HepG2 (cell line): ENCODE data around the gene SNRPN. TPM values are rescaled to one million over a fixed set of nuclear protein-coding genes. Genes with fewer than 3 reads are reported as not detected.

ENCODE experiments used
- ARID5B ChIP-seq: IDR thresholded peaks from 2 replicates; pipeline ENCODE4 v1.4.0; 2020; ENCODE audit warnings: mild to moderate bottlenecking, missing genetic modification reagents
- ARNT ChIP-seq: fragments of 450-650 bp; IDR thresholded peaks from 2 replicates; pipeline ENCODE4 v1.6.1; 2017
- EED ChIP-seq: sonication (generic); formaldehyde crosslinking; IDR thresholded peaks from 2 replicates; pipeline ENCODE4 v1.5.0; 2020; ENCODE audit warnings: mild to moderate bottlenecking, missing genetic modification reagents
- FOXK2 ChIP-seq: fragments of 450-650 bp; IDR thresholded peaks from 2 replicates; pipeline ENCODE4 v1.6.1; 2016
- GABPB1 ChIP-seq: IDR thresholded peaks from 2 replicates; pipeline ENCODE4 v1.6.1; 2016; ENCODE audit warnings: mild to moderate bottlenecking, missing genetic modification reagents, moderate library complexity, missing compliant biosample characterization
- HMG20A ChIP-seq: IDR thresholded peaks from 2 replicates; pipeline ENCODE4 v1.6.1; 2016; ENCODE audit warnings: borderline replicate concordance
- KAT8 ChIP-seq: IDR thresholded peaks from 2 replicates; pipeline ENCODE4 v1.6.1; 2016; ENCODE audit warnings: missing genetic modification reagents, missing compliant biosample characterization
- KIAA2018 ChIP-seq: sonication (generic); formaldehyde crosslinking; IDR thresholded peaks from 2 replicates; pipeline ENCODE4 v1.5.0; 2020; ENCODE audit warnings: mild to moderate bottlenecking, missing genetic modification reagents, borderline replicate concordance
- NR2F1 ChIP-seq, 2 experiments: fragments of 450-650 bp in 1 of 2; formaldehyde crosslinking in 1 of 2; IDR thresholded peaks; 2 replicates each; pipeline versions ENCODE4 v1.5.0 to v1.6.1; 2016 to 2020; ENCODE audit warnings: mild to moderate bottlenecking in 1 of 2, missing compliant biosample characterization in 1 of 2, missing genetic modification reagents in 1 of 2, moderate library complexity in 1 of 2
- POLR2A ChIP-seq, 2 experiments: IDR thresholded peaks; 2 replicates each; pipeline ENCODE4 v1.6.1; 2011; ENCODE audit warnings: low read depth in 2 of 2, low read length in 2 of 2, mild to moderate bottlenecking in 1 of 2, moderate library complexity in 1 of 2; ENCODE audit not compliant: insufficient read depth in 1 of 2
- PREB ChIP-seq: sonication (generic); formaldehyde crosslinking; IDR thresholded peaks from 2 replicates; pipeline ENCODE4 v1.4.0; 2020; ENCODE audit warnings: missing genetic modification reagents
- ZBTB43 ChIP-seq: sonication (generic); formaldehyde crosslinking; conservative IDR thresholded peaks from 2 replicates; pipeline ENCODE4 v1.4.0; 2020; ENCODE audit warnings: missing genetic modification reagents
- ZMYM4 ChIP-seq: sonication (generic); formaldehyde crosslinking; IDR thresholded peaks from 2 replicates; pipeline ENCODE4 v1.8.1; 2023; ENCODE audit warnings: mild to moderate bottlenecking, missing genetic modification reagents
- ZNF672 ChIP-seq: sonication (generic); formaldehyde crosslinking; IDR thresholded peaks from 2 replicates; pipeline ENCODE4 v1.8.1; 2022; ENCODE audit warnings: missing genetic modification reagents
- ZNF713 ChIP-seq: sonication (generic); formaldehyde crosslinking; IDR thresholded peaks from 2 replicates; pipeline ENCODE4 v1.4.0; 2020; ENCODE audit warnings: mild to moderate bottlenecking, missing genetic modification reagents
- polyA plus RNA-seq, 8 experiments: library from polyadenylated mRNA; depleted of rRNA in 3 of 8; stranded (reverse) in 7 of 8; unstranded in 1 of 8; fragments of >200 nt; fragmentation: Illumina TruSeq in 4 of 8; extraction: Trizol in 4 of 8; gene quantifications; 2 replicates each; pipeline versions ENCODE4 v1.2.1 to v1.2.3, GENCODE V29; 2011 to 2016; ENCODE audit warnings: low read depth in 4 of 8, missing spikeins in 1 of 8, mixed read lengths in 1 of 8; ENCODE audit not compliant: insufficient read depth in 1 of 8
- total RNA-seq, 5 experiments: library from RNA; depleted of rRNA; stranded (reverse); fragments of >200 nt; fragmentation: Illumina TruSeq; extraction: Trizol; gene quantifications; 2 replicates each; pipeline ENCODE4 v1.2.3, GENCODE V29; 2016; ENCODE audit warnings: low read depth in 1 of 5

SNRPN gene
- total and polyA plus RNA-seq, 2 of the 13 experiments (the other 11 are each of a cell fraction or from before 2014, with no cell fraction given) = 133 to 212 TPM

GRCh38 chr15:24954783-24955530 lies at the start of gene SNRPN, which contains the start of gene SNURF (continued):
- TF ChIP-seq PREB (CRISPR knock-in tag) (no peak), ARID5B (CRISPR knock-in tag) (no peak; the same call in 1 of the 2 replicates), ZMYM4 (CRISPR knock-in tag) (peak; percentile 33; the same call in 1 of the 2 replicates), ZNF672 (CRISPR knock-in tag) (no peak), KIAA2018 (CRISPR knock-in tag) (no peak), FOXK2 (no peak), EED (no peak; the same call in 1 of the 2 replicates), GABPB1 (peak; percentile 62; the same call in 1 of the 2 replicates), ZNF713 (CRISPR knock-in tag) (no peak), NR2F1 (CRISPR knock-in tag; IDR thresholded peaks at IDR 0.05) (no peak), ZBTB43 (CRISPR knock-in tag) (no peak), KAT8 (CRISPR knock-in tag) (peak; percentile 20; the same call in 1 of the 2 replicates), HMG20A (no peak), POLR2A (IDR thresholded peaks at IDR 0.05; ENCODE audit: insufficient read depth in 1 of 2, low read depth in 2 of 2, low read length in 2 of 2) (peak; percentile 85 to 98), ARNT (no peak)
